Measurements from ENCODE around the gene STKLD1.

GRCh38 chr9:133355881-133356357, 20.2 kb upstream of the STKLD1 start:
- TF ChIP-seq CTCF (IDR thresholded peaks at IDR 0.05) (no peak), POLR2A (IDR thresholded peaks at IDR 0.05) (no peak)
